Measurements from ENCODE around the gene SLC9A9. TPM values are rescaled to one million over a fixed set of nuclear protein-coding genes. Genes with fewer than 3 reads are reported as not detected.

The SLC9A9 gene
- total RNA-seq, 4 donors from 2014 or later, result 2.1 to 40.4 (median 7.2) TPM

DNA sequence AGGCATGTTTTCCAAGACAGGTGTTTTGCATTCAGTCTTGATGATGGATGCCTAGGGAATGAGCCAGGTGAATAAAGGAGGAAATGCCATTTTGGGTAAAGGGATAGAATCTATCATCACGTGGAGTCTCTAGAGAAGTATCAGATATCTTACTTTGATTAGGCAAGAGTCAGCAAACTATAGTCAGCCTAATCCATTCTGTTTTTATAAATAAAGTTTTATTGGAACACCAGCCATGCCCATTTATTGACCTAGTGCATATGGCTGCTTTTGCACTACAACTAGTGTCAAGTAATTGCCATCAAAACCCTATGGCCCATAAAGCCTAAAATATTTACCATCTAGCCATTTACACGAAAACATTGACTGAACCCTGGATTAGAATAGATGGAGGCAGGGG, 231.2 kb downstream of the SLC9A9 start:
- H3K27ac ChIP-seq, result no peak overlapping the region
- no peaks in the 10 kb centered on the region for H3K9me3 ChIP-seq
- H3K4me3 ChIP-seq, result no peak overlapping the region
- H3K4me1 ChIP-seq, result no peaks in the 10 kb centered on the region
- DNase-seq, result no peak
- H3K36me3 ChIP-seq, result no peaks in the 10 kb centered on the region
- no peak for TF ChIP-seq POLR2A (IDR thresholded peaks at IDR 0.05)
- TF ChIP-seq, protein P1, sequence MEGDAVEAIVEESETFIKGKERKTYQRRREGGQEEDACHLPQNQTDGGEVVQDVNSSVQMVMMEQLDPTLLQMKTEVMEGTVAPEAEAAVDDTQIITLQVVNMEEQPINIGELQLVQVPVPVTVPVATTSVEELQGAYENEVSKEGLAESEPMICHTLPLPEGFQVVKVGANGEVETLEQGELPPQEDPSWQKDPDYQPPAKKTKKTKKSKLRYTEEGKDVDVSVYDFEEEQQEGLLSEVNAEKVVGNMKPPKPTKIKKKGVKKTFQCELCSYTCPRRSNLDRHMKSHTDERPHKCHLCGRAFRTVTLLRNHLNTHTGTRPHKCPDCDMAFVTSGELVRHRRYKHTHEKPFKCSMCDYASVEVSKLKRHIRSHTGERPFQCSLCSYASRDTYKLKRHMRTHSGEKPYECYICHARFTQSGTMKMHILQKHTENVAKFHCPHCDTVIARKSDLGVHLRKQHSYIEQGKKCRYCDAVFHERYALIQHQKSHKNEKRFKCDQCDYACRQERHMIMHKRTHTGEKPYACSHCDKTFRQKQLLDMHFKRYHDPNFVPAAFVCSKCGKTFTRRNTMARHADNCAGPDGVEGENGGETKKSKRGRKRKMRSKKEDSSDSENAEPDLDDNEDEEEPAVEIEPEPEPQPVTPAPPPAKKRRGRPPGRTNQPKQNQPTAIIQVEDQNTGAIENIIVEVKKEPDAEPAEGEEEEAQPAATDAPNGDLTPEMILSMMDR (IDR thresholded peaks at IDR 0.05), result no peak
- no peaks in the 10 kb centered on the region for H3K27me3 ChIP-seq

DNA sequence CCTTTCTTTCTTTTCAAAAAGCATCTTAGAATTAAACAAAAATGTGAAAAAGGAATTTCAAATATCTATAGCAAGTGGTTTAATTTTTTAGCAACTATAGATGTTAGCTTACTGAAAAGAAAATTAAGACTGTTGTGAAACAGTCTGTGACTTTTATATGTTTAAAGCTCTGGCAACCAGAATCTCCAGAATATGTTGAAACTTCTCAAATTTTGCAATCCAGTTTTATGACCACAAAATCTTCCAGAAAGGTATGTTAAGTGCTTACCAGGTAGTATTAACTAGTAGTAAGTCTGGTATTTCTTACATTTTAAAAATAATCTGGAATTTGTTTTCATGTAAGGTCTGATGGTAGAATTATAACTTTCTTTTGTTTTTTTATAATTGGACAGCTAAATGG, 235.0 kb downstream of the SLC9A9 start:
- DNase-seq, result no peak
- H3K27me3 ChIP-seq, result no peaks in the 10 kb centered on the region
- H3K36me3 ChIP-seq, result no peaks in the 10 kb centered on the region
- no peak overlapping the region for H3K27ac ChIP-seq
- no peaks in the 10 kb centered on the region for H3K9me3 ChIP-seq
- no peaks in the 10 kb centered on the region for H3K4me1 ChIP-seq
- H3K4me3 ChIP-seq, result no peak overlapping the region
- TF ChIP-seq, protein P1 (IDR thresholded peaks at IDR 0.05), result no peak
- no peak for TF ChIP-seq POLR2A (IDR thresholded peaks at IDR 0.05)

DNA sequence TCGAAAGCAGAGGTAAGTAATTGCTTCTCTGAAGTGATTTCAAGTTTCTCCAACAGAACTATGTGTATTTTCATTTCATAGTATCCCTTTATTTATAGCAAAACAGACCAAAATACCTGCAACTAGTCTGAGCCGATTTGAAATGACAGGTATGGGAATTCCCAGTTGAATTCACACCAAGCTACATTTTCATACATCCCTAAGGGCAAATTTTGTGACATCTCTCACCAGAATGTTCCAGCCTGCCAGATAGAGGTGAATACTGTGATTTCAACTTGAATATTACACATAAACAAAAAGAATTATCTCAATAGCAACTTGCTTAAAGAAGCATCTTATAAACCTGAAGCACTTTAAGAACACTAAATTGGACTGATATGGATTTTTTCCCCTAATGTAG, 235.7 kb downstream of the SLC9A9 start:
- Histone ChIP-seq H3K27ac (no peak overlapping the region), H3K9me3 (no peaks in the 10 kb centered on the region), H3K36me3 (no peaks in the 10 kb centered on the region), H3K4me3 (no peak overlapping the region), H3K4me1 (no peaks in the 10 kb centered on the region), H3K27me3 (no peaks in the 10 kb centered on the region)
- TF ChIP-seq POLR2A (IDR thresholded peaks at IDR 0.05), result no peak
- TF ChIP-seq, protein P1 (IDR thresholded peaks at IDR 0.05), result no peak
- no peak for DNase-seq

DNA sequence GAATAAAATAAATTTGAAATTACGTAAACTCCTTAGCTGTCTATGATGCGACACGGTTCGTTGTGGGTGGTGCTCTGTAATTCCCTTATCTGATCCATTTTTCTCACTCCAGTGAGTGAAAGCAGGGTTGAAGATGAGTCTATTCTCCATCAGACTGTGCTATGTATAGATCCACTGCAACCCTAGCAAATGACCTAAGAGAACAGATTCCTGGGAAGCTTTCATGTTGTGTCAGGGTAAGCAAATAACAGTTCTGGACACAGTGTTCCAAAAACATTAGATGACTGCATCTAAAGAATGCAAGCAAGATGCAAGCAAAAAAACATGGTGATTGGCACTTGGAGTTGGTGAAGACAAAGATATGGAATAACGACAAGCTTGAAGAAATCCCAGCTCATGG, 239.3 kb downstream of the SLC9A9 start:
- Histone ChIP-seq H3K27me3 (no peaks in the 10 kb centered on the region), H3K4me3 (no peak overlapping the region), H3K4me1 (peaks cover 0 to 4% (median 0%) of the 10 kb centered on the region in 4 donors), H3K36me3 (no peaks in the 10 kb centered on the region), H3K27ac (no peak overlapping the region), H3K9me3 (no peaks in the 10 kb centered on the region)
- TF ChIP-seq, protein P1 (IDR thresholded peaks at IDR 0.05), result no peak
- no peak for TF ChIP-seq POLR2A (IDR thresholded peaks at IDR 0.05)
- DNase-seq, result no peak

DNA sequence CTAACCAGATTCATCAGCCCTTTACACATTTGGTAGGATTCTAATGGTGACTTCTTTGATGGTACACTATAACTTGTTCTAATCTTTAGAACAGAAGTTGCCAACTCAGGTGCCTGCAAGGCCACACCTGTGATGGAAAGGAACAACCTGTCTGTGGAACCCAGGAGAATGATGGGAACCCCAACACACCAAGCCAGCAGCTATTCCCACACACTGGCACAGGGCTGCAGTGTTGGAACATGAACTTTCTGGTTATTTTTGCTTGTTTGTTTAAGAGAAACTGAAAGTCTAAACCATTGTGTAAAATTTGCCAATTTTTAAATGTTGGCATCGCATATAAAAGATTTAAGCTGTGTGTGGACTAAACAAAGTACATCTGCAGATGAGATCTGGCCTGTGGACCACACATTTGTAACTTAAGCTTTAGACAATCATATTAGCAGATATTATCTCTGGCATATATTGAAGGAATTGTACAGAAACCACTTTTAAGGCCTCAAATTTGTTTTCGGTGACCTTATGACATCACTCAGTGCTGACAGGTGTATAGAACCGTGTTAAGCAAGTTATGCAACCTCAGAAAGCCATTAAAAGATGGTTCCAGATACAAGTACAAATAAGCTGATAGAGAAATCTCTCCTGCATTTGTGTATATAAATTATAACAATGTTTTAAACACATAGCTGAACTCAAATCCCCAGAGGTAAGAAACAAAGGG, 242.9 kb downstream of the SLC9A9 start:
- no peak for DNase-seq
- Histone ChIP-seq H3K4me3 (no peak overlapping the region), H3K36me3 (no peaks in the 10 kb centered on the region), H3K27ac (peak overlapping the region in 1 of 4 donors; percentile 22), H3K4me1 (peaks cover 0 to 4% (median 0%) of the 10 kb centered on the region in 4 donors), H3K27me3 (no peaks in the 10 kb centered on the region), H3K9me3 (no peaks in the 10 kb centered on the region)
- TF ChIP-seq, protein P1 (IDR thresholded peaks at IDR 0.05), result no peak
- no peak for TF ChIP-seq POLR2A (IDR thresholded peaks at IDR 0.05)
